SIG-M5 treated with dmso at 0.1 percent for 504 hours (cell line): Measurements from ENCODE around the gene MEI1.
"Not testable (repeated sequence)": the region's sequence is repeated elsewhere in the genome, so short reads cannot be mapped to it uniquely, and the experiment has no call there.

Experiments used
- DNase-seq: peaks from one replicate; lab custom pipeline; 2025; ENCODE audit not compliant: unreplicated experiment; lab: John Stamatoyannopoulos, UW

Gene MEI1

GRCh38 chr22:41699264-41700107 is at the start of gene MEI1:
TSS of gene MEI1 (plus strand) at chr22:41699503. CDS start at chr22:41699539, 36 bp downstream.
- DNase-seq: no peak

- no peak for DNase-seq
Observed at GRCh38 chr22:41650229-41650628, 49.1 kb upstream of the MEI1 start.

- no peak for DNase-seq
Observed at GRCh38 chr22:41650821-41651220, 48.5 kb upstream of the MEI1 start.

GRCh38 chr22:41654322-41654721 is 45.0 kb upstream of the MEI1 start:
- DNase-seq: no peak

GRCh38 chr22:41656556-41656955 is 42.7 kb upstream of the MEI1 start:
- DNase-seq: no peak

- no peak for DNase-seq
Observed at GRCh38 chr22:41657709-41658108, 41.6 kb upstream of the MEI1 start.

GRCh38 chr22:41658869-41659268 is 40.4 kb upstream of the MEI1 start:
- no peak for DNase-seq

- DNase-seq: no peak
Observed at GRCh38 chr22:41659941-41660340, 39.4 kb upstream of the MEI1 start.

GRCh38 chr22:41660416-41660815 is 38.9 kb upstream of the MEI1 start:
- DNase-seq: no peak

- no peak for DNase-seq
Observed at GRCh38 chr22:41661088-41661487, 38.2 kb upstream of the MEI1 start.

GRCh38 chr22:41661713-41662112 is 37.6 kb upstream of the MEI1 start:
- no peak for DNase-seq

GRCh38 chr22:41663594-41663993 is 35.7 kb upstream of the MEI1 start:
- not testable (repeated sequence) for DNase-seq

GRCh38 chr22:41664490-41664889 is 34.8 kb upstream of the MEI1 start:
- no peak for DNase-seq

GRCh38 chr22:41664951-41665350 is 34.4 kb upstream of the MEI1 start:
- DNase-seq: no peak

- no peak for DNase-seq
Observed at GRCh38 chr22:41668971-41669911, 30.1 kb upstream of the MEI1 start.

- DNase-seq: peak; percentile 23
Observed at GRCh38 chr22:41672096-41672495, 27.2 kb upstream of the MEI1 start.

GRCh38 chr22:41672780-41673509 is 26.4 kb upstream of the MEI1 start:
- no peak for DNase-seq

- no peak for DNase-seq
Observed at GRCh38 chr22:41674846-41675340, 24.4 kb upstream of the MEI1 start.

- no peak for DNase-seq
Observed at GRCh38 chr22:41676134-41676533, 23.2 kb upstream of the MEI1 start.

- no peak for DNase-seq
Observed at GRCh38 chr22:41681616-41682015, 17.7 kb upstream of the MEI1 start.
